GM18858 (cell line): Measurements from ENCODE around the gene GPATCH2L.

ENCODE experiments used
- ATAC-seq: cut with Tn5 transposase; IDR thresholded peaks from one replicate; pipeline ENCODE4 v1.9.1; 2021; ENCODE audit not compliant: unreplicated experiment

The GPATCH2L gene

DNA sequence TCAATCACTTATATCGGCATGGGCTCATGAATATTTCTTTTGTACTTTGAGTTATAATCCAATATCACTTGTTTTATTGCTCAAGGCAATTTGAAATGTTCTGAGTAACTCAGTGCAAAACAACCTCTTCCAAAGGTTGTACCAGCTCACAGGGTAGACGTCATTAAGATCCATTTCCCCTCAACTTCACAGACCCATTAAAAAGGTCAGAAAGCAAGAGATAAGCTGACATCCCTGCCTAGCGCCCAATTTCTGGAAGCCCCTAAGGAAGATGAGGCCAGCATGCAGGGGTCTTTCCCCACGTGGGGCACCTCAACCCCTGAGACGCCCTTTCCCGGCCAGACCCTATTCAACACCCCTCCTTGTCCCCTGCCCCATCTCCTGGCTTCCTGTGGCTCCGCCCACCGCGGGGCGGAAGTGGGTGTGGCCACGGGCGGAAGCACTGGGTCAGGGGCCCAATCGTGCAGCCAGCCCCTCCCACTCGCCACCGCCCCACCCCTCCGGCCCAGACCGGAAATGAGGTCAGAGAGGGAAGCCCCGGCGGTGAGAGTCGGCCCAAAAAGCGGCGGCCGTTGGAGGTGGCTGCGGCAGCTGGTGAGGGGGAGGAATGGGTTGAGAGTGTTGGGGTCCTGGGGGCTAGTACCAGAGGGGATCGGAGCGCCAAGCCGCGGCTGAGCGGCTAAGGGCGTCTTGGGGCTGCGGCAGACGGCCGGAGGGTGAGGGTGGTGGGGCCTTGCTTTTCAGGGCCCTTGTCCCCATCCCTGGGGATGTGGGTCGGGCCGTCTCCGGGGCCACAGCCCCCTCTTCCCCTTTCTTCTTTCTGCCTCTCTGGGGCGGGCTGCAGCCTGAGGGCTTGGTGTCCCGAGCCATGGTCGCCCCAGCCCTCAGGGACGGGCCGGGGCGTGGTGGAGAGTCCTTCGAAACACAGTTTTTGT, at the start of gene GPATCH2L:
TSS of gene GPATCH2L (plus strand) at position 525 of the 935 bp plus-strand sequence. CDS start 2,442 bp downstream, outside the sequence.
- ATAC-seq, result peak; percentile 64

DNA sequence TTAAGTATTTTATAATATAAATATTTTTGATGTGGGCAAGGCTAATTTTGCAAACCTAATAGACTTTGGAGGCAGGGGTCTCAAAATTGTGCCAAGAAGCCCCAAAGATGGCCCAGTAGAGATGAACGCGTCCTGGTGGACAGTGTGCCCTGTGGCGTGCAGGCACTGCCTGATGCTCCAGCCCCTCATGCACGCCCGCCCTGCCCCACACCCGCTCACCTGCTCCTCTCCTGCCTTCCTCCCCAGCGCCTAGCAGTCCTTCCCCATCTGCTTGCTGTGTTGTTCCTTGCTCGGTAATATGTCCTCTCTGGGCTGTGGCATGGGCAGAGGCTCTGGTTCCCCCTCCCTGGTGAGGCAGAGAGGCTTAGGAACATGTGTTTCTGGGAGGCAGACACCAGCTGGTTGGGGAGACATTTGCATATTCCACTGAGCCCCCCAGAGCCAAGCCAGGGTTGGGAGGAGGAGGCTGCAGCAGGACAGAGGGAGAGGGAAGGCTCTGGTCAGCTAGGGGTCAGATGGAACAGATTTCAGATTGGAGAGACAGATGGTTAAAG, 46.8 kb upstream of the GPATCH2L start:
- no peak for ATAC-seq

DNA sequence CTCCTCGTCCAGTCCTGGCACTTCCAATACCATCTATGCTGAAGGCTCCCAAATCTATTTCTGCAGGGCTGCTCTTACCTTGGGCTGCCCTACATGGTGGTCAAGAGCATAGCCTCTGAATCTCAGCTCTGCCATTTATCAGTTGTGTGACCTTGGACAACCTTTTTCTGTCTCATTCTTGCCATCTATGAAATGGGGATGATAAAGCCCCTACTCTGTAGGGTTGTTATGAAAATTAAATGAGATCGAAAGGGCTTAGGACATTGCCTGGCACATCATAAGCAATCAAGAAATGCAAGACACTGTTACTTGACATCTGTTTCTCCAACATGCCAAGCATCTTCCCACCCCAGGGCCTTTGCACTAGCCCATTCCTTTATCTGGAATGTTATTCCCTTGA, 45.5 kb upstream of the GPATCH2L start:
- no peak for ATAC-seq

DNA sequence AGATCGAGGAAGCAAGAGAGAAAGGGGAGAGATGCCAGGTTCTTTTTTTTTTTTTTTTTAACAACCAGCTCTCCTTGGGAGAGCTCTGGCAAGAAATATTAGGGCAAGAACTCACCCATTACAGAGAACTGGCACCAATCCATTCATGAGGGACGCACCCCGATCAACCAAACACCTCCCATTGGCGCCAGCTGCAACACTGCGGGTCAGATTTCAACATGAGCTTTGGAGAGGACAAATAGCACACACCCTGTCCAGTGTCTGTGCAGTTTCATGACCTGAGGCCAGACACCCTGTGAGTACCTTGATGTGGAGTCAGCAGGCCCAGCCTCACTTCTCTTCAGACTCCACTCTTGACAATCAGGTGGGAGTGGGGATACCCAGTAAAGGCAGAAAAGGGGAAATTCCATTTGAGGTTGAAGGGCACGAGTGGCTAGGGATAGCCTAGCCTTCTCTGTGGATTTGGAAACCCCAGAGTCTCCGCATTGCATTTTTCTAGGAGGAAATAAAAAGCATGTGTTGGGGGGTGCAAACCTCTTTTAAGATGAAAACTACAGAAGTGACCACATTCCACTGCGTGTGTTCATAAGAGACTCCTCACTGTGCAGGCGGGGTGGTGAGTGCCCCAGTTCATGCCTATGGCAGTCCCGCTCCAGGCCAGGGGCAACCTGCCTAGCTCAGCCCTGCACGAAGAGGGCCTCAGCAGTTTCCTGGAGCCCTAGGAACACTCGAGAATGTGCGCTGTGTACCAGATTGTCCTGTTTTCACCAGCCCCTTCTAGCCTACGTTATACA, 42.4 kb upstream of the GPATCH2L start:
- ATAC-seq, result no peak

DNA sequence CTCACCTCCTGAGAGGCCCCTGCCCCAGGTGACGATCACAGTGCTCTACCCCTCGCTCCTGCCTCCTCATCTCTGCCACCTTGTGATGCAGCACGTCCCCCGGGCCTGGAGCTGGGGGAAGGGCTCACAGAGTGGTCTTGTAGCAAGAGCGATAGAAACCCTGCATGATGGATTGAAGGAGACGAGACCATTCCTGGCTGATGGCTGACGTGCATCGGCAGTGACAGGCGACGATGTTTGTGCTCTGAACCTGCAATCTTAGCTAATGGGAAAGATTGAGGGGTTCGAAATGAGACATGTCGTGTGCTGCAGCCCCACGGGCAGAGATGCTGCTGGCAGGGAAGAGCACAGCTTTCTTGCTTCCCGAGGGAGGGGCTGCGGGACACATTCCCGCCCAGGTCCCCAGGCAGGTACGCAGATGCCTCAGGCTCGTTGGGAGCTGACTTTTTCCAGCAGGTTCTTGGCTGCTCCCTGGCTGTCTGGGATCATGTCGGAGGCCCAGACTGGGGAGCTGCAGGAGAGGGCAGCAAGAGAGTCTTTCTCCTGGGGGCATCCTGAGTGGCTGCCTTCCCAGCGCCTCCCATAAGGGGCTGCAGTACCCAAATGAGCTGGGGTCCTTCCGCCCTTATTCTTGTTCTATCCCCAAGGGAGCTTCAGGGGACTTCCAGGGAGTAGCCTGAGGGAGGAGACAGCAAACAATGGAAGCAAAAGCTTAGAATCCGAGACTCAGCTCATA, 38.7 kb upstream of the GPATCH2L start:
- no peak for ATAC-seq

DNA sequence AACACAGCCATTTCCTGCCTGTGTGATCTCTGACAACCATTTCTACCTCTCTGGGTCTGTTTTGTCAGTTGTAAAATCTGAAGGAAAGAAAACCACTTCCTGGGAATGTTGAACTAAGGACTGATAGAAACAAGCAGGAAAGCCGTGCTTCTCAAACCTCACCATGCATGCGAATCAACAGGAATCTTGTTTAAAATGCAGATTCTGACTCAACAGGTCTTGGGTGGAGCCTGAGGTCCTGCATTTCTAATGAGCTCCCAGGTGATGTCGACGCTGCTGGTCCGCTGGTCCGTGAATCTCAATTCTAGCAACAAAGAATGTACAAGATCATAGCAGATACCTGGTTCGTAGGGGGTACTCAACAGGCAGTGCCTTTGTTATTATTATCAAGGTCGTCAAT, 38.0 kb upstream of the GPATCH2L start:
- no peak for ATAC-seq

DNA sequence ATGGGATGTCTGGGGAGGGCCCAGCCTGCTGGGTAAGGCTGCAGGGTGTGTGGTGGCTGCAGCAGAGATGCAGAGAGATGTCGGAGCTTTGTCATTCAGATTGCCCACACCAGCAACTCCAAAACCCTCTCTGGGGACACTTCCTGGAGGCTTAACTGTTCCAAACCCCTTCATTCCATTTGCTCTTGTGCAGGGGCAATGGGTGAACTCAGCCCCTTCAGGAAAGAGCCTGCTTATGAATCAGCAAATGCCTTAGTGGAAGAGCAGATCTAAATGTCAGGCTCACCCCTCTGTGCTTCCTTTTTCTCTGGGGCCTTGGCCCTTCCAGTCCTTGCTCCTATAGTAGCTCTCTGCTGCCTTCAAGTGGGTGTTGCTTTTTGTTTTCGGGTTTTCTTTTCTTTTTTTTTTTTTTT, 36.7 kb upstream of the GPATCH2L start:
- ATAC-seq, result no peak

DNA sequence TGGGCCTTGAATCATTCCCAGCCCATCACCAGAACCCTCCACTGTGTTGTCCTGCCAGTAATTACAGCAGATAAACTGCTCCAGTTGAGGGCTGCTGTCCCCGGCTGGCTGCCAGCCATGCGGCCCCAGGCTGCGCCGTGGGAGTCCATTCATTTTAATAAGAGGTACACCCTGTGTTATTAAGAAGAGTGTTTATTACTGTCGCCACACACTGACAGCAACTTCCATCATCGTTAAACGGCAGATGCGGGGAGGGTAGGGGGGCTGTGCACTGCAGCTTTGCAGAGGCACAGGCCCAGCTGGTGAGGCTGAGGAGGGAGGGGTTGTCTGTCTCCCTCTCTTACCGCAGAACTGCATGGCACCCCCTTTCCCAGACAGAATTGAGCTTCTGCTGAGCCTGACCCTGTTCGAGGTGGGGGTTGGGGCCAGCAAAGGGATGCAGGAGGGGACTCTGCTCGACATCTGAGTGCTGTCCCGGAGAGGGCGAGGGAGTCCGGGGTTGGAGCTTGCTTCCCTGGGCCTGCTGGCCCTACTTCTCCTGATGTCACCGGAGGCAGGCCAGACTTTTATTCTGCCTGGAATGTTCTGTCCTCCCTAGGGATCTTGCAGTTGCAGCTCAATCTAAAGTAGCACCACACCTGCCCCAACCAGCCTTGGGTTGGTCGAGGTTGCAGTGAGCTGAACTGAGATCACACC, 33.8 kb upstream of the GPATCH2L start:
- no peak for ATAC-seq

DNA sequence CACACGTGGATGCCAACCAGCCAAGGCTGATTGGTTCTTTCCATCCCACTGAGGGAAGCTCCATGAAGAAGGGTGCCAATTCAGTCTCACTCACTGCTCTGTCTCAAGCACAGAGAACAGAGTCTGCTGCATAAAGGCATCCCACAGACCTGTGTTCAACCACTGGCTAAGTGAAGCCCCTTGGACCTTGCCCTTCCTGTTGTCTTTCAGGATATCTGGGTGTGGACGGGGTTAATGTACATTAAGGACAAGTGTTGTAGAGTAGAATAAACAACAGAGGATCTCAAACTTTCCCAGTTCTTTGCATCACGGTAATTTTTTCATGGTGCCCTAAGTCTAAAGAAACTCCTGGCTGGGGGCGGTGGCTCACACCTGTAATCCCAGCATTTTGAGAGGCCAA, 33.1 kb upstream of the GPATCH2L start:
- ATAC-seq, result no peak

DNA sequence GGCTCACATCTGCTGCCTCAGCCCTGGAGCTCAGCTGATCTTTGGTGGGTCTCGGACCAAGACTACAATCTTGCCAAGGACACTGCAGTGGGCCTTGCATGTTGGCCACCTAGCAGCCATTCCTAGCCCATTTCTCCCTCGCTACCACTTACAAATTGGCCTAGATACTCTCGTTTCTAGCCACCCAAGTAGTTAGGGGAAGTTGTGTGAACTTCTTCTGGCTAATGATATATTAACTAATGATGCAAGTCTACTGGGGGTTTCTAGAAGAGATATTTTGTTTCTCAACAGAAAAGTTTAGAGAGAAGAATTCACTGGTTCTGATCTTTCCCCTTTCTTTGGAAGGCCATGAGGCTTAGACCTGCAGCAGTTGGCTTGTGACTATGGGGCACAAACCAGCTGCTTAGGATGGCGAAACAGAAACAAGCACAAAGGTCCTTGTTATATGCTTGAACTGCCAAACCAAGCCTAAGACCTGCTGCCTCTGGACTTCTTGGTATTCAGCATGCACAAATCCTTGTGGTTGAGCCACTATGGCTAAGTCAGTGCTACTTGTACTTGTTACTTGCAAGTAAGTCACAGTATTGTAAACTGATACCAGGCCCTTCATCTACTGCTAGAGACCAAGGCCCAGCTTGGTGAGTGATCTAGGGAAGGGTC, 30.5 kb upstream of the GPATCH2L start:
- no peak for ATAC-seq

DNA sequence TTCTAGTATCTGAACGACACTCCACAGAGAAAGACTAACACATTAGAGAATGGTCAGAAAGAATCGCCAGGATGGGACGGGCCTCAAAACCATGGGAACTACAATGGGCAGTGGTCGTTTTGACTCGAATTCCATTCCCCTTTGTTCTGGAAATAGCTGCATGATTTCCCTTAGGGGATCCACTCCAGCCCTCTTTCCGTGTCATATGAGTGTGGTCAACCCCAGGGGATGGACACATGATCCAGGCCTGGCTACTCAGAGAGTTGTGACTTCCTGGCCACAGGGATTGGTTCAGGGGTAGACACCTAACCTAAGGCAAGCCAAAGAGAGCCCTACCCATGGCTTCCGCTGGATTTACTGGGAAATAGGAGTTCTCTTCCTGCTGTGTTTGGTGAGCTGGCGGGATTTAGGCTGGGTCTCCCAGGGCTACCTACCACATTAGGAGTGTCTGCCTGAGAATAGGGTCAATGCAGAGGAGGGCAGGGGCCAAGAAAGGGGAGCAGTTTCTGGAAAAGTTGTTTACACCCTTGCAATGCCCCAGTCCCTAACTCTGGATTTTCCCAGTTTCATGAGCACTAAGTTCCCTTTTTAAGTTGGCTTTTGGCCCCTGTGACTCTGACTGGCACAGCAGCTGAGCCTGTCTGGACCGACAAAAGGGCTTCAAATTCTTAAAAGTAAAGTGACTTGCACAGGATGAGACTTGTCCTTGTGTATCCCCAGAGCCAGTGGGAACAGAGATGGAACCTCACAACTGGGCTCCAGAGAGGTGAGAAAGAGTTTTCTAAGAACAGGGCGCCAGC, 28.1 kb upstream of the GPATCH2L start:
- no peak for ATAC-seq

DNA sequence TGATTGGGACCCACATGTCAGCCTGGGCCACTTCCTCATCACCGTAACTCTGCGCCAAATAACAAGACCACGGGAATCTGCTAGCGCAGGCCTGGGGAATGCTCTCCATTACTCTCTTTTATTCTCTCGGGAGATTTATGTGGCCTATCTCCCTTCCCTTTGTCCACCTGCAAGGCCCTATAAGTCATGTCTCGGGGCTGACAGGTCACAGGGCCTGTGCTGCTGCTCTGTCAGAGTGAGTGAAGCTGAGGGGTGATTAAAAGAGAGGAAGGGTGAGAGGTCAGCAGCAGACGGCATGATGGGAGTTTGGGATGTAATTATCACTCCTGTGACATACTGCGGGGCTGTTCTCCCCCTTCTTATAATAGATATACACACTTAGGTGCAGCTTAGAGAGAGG, 26.2 kb upstream of the GPATCH2L start:
- no peak for ATAC-seq

DNA sequence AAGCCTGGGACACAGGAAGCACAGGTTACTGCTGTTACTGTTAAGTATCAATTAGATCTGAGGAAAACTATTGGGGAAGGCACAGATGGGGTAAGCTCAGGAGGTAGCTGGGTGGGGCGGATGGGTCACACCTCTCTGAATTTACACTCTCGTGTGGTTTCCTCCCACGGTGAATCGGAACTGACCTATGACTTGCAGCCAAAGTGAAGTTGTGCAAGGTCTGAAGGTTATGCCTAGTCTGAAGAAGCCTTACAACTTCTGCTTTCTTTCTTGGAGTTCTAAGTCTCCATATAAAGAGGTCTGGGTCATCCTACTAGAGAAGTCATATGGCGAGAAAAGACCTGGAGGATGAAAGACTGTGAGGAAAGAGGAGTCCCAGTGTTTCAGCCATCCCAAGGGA, 25.6 kb upstream of the GPATCH2L start:
- ATAC-seq, result no peak

DNA sequence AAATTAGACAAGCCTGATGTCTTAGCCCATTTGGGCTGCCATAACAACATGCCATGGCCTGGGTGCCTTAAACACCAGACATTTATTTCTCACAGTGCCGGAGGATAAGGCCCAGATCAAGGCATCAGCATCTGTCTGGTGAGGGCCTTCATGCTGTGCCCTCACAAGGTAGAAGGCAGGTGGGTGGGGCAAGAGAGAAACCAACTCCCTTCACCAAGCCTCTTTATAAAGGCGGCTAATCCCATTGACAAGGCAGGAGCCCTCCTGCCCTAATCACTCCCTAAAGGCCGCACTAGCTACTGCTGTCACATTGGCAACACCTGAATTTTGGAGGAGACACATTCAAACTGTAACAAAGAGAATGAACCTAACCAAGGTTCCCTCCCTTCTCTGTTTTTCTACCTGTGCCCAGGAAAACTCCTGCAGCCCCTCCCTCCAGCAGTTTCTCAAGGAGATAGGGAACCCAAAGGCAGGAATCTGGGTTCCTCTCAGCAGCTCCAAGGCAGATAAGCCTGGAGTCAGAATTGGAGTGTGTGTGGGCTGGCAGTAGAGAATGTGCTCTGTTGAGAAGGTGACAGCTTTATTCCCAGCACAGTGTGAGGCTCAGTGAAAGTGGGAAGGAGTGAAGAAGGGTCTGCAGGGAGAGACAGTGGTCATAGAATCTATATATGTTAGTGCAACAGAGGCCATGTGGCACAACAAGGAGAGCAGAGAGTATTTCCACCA, 21.7 kb upstream of the GPATCH2L start:
- ATAC-seq, result no peak

DNA sequence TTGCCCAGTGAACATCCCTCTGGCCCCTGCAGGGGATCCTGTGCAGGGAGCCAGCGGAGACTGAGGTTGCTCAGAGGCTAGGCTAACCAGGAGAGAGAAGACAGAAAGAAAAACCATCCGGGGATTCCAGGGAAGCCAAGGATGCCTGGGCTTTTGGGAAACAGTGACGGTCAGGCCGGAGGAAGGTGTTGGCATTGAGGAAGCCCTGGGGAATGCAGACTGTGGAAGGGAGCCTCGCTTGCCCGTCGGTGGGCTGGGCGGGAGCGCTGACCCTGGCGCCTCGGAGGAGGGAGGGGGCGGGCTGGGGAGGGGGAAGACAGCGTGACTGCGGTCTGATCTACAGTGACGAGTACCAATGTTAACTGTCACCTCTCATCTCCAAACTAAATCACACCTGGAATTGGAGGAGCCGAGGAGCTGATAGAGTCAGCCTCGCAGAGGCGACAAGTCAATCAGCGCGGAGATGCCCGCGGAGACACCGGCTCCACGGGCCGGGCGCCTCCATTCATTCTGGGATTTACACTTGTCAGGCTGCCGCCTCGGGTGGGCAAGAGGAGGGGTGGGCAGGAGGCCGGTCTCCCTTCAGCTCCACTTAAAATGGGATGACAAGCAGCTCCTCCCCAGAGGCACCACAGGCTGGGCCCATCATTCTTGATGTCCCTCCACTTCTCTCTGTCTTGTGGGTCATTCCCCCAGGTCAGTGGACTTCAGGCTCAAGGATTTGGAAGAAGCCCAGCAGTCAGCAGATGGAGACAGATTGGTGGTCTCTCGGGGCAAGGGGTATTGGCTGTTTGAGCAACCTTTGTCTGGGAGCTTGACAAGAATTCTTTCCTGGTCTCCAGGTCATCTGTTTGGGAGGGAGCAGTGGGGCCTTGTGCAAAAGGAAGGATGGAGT, 20.4 kb upstream of the GPATCH2L start:
- ATAC-seq, result no peak

DNA sequence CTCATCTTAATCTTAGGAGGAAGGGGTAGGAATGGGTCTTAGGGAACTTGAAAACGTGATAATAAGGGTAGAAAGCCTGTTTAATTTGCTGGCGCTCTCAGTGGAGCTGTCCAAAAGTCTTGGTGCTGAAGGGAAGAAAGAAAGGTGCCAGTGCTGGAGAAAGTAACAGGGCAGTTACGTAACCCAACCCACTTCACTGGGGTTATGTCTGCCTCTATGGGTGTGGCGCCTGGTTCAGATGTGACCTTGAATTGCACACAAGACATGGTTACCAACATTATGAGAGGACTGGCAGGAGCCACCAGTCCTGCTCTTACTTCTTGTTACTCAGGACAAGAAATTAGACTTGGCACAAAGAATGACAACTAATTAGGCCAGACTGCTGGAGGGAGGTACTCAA, 18.6 kb upstream of the GPATCH2L start:
- ATAC-seq, result no peak

DNA sequence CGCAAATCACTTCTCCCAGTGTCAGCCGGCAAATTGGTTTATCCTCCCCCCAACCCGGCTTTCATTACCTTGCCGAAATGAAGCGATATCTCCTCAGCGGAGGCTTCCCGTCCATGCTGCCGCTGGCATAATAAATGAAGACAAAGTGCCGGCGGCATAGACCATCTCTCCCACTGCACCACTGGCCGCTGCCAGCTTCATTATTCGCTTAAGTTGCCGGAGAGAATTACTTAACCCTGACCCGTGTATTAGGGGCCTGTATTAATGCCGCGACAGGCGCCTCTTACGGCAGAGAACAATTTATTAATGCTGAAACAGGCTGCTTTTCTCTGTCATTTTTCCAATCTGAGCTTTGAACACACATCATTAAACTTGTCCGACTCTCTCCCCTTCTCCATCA, 17.5 kb upstream of the GPATCH2L start:
- ATAC-seq, result no peak
